ENCODE data around the gene ADIPOQ. TPM values are rescaled to one million over a fixed set of nuclear protein-coding genes. Genes with fewer than 3 reads are reported as not detected.
"Not testable (repeated sequence)": the region's sequence is repeated elsewhere in the genome, so short reads cannot be mapped to it uniquely, and the experiment has no call there.

ADIPOQ gene
- total RNA-seq, 4 donors from 2014 or later, result 10.7 to 21.6 (median 19.7) TPM

GRCh38 chr3:186849374-186849975 lies 7.0 kb downstream of the ADIPOQ start:
- no peak overlapping the region for H3K4me3 ChIP-seq
- WGBS, result 17% methylated on average over 1 of the region's 1 CpG
- TF ChIP-seq POLR2AphosphoS5 (IDR thresholded peaks at IDR 0.05), result no peak
- no peak for TF ChIP-seq EP300 (IDR thresholded peaks at IDR 0.05)
- TF ChIP-seq POLR2A (IDR thresholded peaks at IDR 0.05), result no peak
- TF ChIP-seq CTCF (IDR thresholded peaks at IDR 0.05), result no peak
- H3K27ac ChIP-seq, result no peak overlapping the region
- no peak for DNase-seq (ENCODE audit: low spot score in 2 of 2)
- H3K4me1 ChIP-seq, result no peaks in the 10 kb centered on the region
- H3K36me3 ChIP-seq, result no peaks in the 10 kb centered on the region
- H3K27me3 ChIP-seq, result peaks cover 12% of the 10 kb centered on the region
- no peaks in the 10 kb centered on the region for H3K9me3 ChIP-seq

GRCh38 chr3:186851835-186852234 lies 9.3 kb downstream of the ADIPOQ start:
- not testable (repeated sequence) for H3K36me3 ChIP-seq; H3K27me3 ChIP-seq; H3K9me3 ChIP-seq; H3K27ac ChIP-seq; H3K4me3 ChIP-seq; DNase-seq (ENCODE audit: low spot score in 2 of 2); H3K4me1 ChIP-seq
- 92% methylated on average over 3 of the region's 3 CpGs for WGBS

- no peaks in the 10 kb centered on the region for H3K36me3 ChIP-seq
- TF ChIP-seq POLR2AphosphoS5 (IDR thresholded peaks at IDR 0.05) (no peak), EP300 (IDR thresholded peaks at IDR 0.05) (no peak), POLR2A (IDR thresholded peaks at IDR 0.05) (no peak), CTCF (IDR thresholded peaks at IDR 0.05) (no peak)
- DNase-seq (ENCODE audit: low spot score in 2 of 2), result no peak
- H3K27ac ChIP-seq, result no peak overlapping the region
- no peaks in the 10 kb centered on the region for H3K9me3 ChIP-seq
- H3K4me3 ChIP-seq, result no peak overlapping the region
- no peaks in the 10 kb centered on the region for H3K4me1 ChIP-seq
- 94% methylated on average over 6 of the region's 6 CpGs for WGBS
- no peaks in the 10 kb centered on the region for H3K27me3 ChIP-seq
These were observed 10.5 kb downstream of the ADIPOQ start for GRCh38 chr3:186852994-186853393.

GRCh38 chr3:186854146-186854545 lies 11.6 kb downstream of the ADIPOQ start:
- no peak overlapping the region for H3K4me3 ChIP-seq
- no peak overlapping the region for H3K27ac ChIP-seq
- no peak for TF ChIP-seq POLR2A (IDR thresholded peaks at IDR 0.05)
- TF ChIP-seq POLR2AphosphoS5 (IDR thresholded peaks at IDR 0.05), result no peak
- no peak for TF ChIP-seq EP300 (IDR thresholded peaks at IDR 0.05)
- no peak for TF ChIP-seq CTCF (IDR thresholded peaks at IDR 0.05)
- H3K4me1 ChIP-seq, result no peaks in the 10 kb centered on the region
- H3K9me3 ChIP-seq, result no peaks in the 10 kb centered on the region
- no peaks in the 10 kb centered on the region for H3K36me3 ChIP-seq
- no peaks in the 10 kb centered on the region for H3K27me3 ChIP-seq
- 94% methylated on average over 8 of the region's 8 CpGs for WGBS
- DNase-seq (ENCODE audit: low spot score in 2 of 2), result no peak

- WGBS, result 0% methylated on average over 1 of the region's 1 CpG
- TF ChIP-seq POLR2AphosphoS5 (IDR thresholded peaks at IDR 0.05), result no peak
- no peak for TF ChIP-seq POLR2A (IDR thresholded peaks at IDR 0.05)
- H3K27ac ChIP-seq, result no peak overlapping the region
- H3K27me3 ChIP-seq, result no peaks in the 10 kb centered on the region
- no peak for DNase-seq (ENCODE audit: low spot score in 2 of 2)
- no peaks in the 10 kb centered on the region for H3K36me3 ChIP-seq
- no peaks in the 10 kb centered on the region for H3K4me1 ChIP-seq
- no peaks in the 10 kb centered on the region for H3K9me3 ChIP-seq
- no peak overlapping the region for H3K4me3 ChIP-seq
These were observed 12.4 kb downstream of the ADIPOQ start for GRCh38 chr3:186854954-186855353.

GRCh38 chr3:186857743-186858142 lies 15.2 kb downstream of the ADIPOQ start:
- H3K9me3 ChIP-seq, result no peaks in the 10 kb centered on the region
- WGBS, result 82% methylated on average over 4 of the region's 4 CpGs
- H3K4me1 ChIP-seq, result no peaks in the 10 kb centered on the region
- H3K4me3 ChIP-seq, result no peak overlapping the region
- no peaks in the 10 kb centered on the region for H3K36me3 ChIP-seq
- DNase-seq (ENCODE audit: low spot score in 2 of 2), result no peak
- H3K27me3 ChIP-seq, result no peaks in the 10 kb centered on the region
- no peak overlapping the region for H3K27ac ChIP-seq
- TF ChIP-seq POLR2AphosphoS5 (IDR thresholded peaks at IDR 0.05) (no peak), POLR2A (IDR thresholded peaks at IDR 0.05) (no peak), EP300 (IDR thresholded peaks at IDR 0.05) (no peak), CTCF (IDR thresholded peaks at IDR 0.05) (no peak)

GRCh38 chr3:186865215-186865853 lies 22.8 kb downstream of the ADIPOQ start:
- H3K4me1 ChIP-seq; H3K27ac ChIP-seq; H3K9me3 ChIP-seq; DNase-seq (ENCODE audit: low spot score in 2 of 2); H3K27me3 ChIP-seq; H3K4me3 ChIP-seq; H3K36me3 ChIP-seq: not testable (repeated sequence)
- no CpG with 5 or more reads among the region's 13 CpGs for WGBS

- H3K27me3 ChIP-seq; H3K27ac ChIP-seq; H3K9me3 ChIP-seq; H3K4me1 ChIP-seq; H3K4me3 ChIP-seq; DNase-seq (ENCODE audit: low spot score in 2 of 2); H3K36me3 ChIP-seq: not testable (repeated sequence)
- no CpG with 5 or more reads among the region's 5 CpGs for WGBS
These were observed 23.6 kb downstream of the ADIPOQ start for GRCh38 chr3:186866095-186866494.
